Panc1 (cell line): ENCODE measurements around the gene DHDH.

Experiments used
- CTCF ChIP-seq: fragments of 450-650 bp; IDR thresholded peaks from 2 replicates; pipeline ENCODE4 v1.5.1; 2017; ENCODE audit warnings: mild to moderate bottlenecking
- POLR2AphosphoS5 ChIP-seq: IDR thresholded peaks from 2 replicates; pipeline ENCODE4 v1.6.1; 2012; ENCODE audit warnings: mild to moderate bottlenecking, low read depth, low read length, moderate library complexity
- REST ChIP-seq, 2 experiments: IDR thresholded peaks; 2 replicates each; pipeline ENCODE4 v1.6.1; 2011 to 2012; ENCODE audit warnings: low read depth in 2 of 2, control low read depth in 1 of 2, low read length in 1 of 2, mild to moderate bottlenecking in 1 of 2, moderate library complexity in 1 of 2; ENCODE audit not compliant: insufficient read depth in 1 of 2
- SIN3A ChIP-seq: IDR thresholded peaks from 2 replicates; pipeline ENCODE4 v1.6.1; 2012; ENCODE audit warnings: low read depth, mild to moderate bottlenecking, low read length, moderate library complexity, borderline replicate concordance; ENCODE audit not compliant: insufficient read depth
- TCF7L2 ChIP-seq: IDR thresholded peaks from 2 replicates; pipeline ENCODE4 v1.6.1; 2011; ENCODE audit warnings: mild to moderate bottlenecking, low read depth, low read length, inconsistent platforms

- TF ChIP-seq CTCF (no peak), POLR2AphosphoS5 (no peak), TCF7L2 (no peak), REST (IDR thresholded peaks at IDR 0.05; ENCODE audit: insufficient read depth in 1 of 2, low read depth in 2 of 2, low read length in 1 of 2) (no peak), SIN3A (no peak)
Observed at GRCh38 chr19:48938256-48938655, 4.8 kb downstream of the DHDH start.
